Peyer's patch (tissue), 4 donors: ENCODE measurements around the gene MECP2. TPM values are rescaled to one million over a fixed set of nuclear protein-coding genes. Genes with fewer than 3 reads are reported as not detected.

Experiments
- DNase-seq, 3 donors: peaks; one replicate each; pipeline ENCODE4 v3.0.0-alpha.2; 2017 to 2019
- H3K27ac ChIP-seq, 4 donors: fragments of 200-600 bp; sonication (generic); one replicate each; pipeline ENCODE4 v1.5.1; 2016 to 2019
- H3K27me3 ChIP-seq, 2 donors: fragments of 200-600 bp; sonication (generic); one replicate each; pipeline ENCODE4 v1.5.1; 2019
- H3K36me3 ChIP-seq, 3 donors: fragments of 200-600 bp; sonication (generic); one replicate each; pipeline ENCODE4 v1.5.1; 2016 to 2019
- H3K4me1 ChIP-seq, 4 donors: fragments of 200-600 bp; sonication (generic); one replicate each; pipeline ENCODE4 v1.5.1; 2016 to 2019
- H3K4me3 ChIP-seq, 4 donors: fragments of 200-600 bp; sonication (generic); 1 replicate in 3 of 4; 2 replicates in 1 of 4; pipeline ENCODE4 v1.5.1; 2016 to 2019; ENCODE audit warnings: mild to moderate bottlenecking in 1 of 4
- H3K9me3 ChIP-seq, 4 donors: fragments of 200-600 bp; sonication (generic); one replicate each; pipeline ENCODE4 v1.5.1; 2016 to 2019; ENCODE audit warnings: mild to moderate bottlenecking in 1 of 4
- POLR2A ChIP-seq, 2 donors: fragments of 450-650 bp; IDR thresholded peaks; one replicate each; pipeline ENCODE4 v1.5.1; 2017; ENCODE audit warnings: antibody characterized with exemption in 2 of 2, mild to moderate bottlenecking in 2 of 2, moderate library complexity in 2 of 2
- total RNA-seq, 4 donors: library from RNA; depleted of rRNA; stranded (reverse); fragments of >200 nt; gene quantifications; one replicate each; pipeline ENCODE4 v1.1.0, GENCODE V29; 2016
- TF ChIP-seq, protein P1 (sequence below), 6 experiments: fragments of 450-650 bp in 4 of 6; fragments of 200-600 bp in 2 of 6; sonication (generic) in 1 of 6; IDR thresholded peaks; one replicate each; pipeline ENCODE4 v1.5.1; 2017 to 2019; ENCODE audit warnings: antibody characterized with exemption in 6 of 6, mild to moderate bottlenecking in 3 of 6, moderate library complexity in 1 of 6

MECP2 gene
- total RNA-seq, 4 donors from 2014 or later: 39.8 to 147 (median 55.4) TPM

DNA sequence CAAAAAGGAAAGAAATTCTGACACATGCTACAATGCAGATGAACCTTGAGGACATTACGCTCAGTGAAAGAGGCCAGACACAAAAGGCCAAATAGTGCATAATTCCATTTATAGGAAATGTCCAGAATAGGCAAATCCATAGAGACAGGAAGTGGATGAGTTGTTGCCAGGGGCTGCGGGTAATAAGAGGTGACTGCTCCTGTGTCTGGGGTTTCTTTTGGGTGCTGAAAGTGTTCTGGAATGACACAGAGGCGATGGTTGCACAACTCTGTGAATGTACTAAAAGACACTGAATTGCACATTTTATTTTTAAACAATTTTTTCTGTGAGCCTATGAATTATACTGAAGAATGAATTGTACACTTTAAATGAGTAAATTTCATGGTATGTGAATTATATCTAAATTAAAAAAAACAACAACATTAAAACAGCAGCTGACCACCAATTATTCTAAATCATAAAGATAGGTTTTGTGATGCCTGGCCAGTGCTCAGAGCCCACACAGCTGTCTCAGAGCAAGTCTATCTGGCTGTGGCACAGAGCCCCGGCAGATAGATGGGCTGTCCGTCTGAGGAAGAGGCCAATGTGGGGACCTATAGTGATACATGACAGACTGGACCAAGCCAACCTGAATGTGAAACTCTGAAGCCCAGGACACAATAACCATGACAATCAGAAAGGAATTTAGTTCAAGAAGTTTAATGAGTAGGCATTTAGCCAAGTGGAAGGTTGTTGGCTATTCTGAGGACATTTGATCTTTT, 54.3 kb downstream of the MECP2 start:
- no peak overlapping the region for H3K4me3 ChIP-seq
- no peaks in the 10 kb centered on the region for H3K9me3 ChIP-seq
- no peaks in the 10 kb centered on the region for H3K27me3 ChIP-seq
- H3K27ac ChIP-seq: peak overlapping the region in 1 of 4 donors; percentile 22
- no peak for DNase-seq
- H3K36me3 ChIP-seq: no peaks in the 10 kb centered on the region
- TF ChIP-seq, protein P1, sequence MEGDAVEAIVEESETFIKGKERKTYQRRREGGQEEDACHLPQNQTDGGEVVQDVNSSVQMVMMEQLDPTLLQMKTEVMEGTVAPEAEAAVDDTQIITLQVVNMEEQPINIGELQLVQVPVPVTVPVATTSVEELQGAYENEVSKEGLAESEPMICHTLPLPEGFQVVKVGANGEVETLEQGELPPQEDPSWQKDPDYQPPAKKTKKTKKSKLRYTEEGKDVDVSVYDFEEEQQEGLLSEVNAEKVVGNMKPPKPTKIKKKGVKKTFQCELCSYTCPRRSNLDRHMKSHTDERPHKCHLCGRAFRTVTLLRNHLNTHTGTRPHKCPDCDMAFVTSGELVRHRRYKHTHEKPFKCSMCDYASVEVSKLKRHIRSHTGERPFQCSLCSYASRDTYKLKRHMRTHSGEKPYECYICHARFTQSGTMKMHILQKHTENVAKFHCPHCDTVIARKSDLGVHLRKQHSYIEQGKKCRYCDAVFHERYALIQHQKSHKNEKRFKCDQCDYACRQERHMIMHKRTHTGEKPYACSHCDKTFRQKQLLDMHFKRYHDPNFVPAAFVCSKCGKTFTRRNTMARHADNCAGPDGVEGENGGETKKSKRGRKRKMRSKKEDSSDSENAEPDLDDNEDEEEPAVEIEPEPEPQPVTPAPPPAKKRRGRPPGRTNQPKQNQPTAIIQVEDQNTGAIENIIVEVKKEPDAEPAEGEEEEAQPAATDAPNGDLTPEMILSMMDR (IDR thresholded peaks at IDR 0.05): no peak
- no peak for TF ChIP-seq POLR2A (IDR thresholded peaks at IDR 0.05)
- no peaks in the 10 kb centered on the region for H3K4me1 ChIP-seq

DNA sequence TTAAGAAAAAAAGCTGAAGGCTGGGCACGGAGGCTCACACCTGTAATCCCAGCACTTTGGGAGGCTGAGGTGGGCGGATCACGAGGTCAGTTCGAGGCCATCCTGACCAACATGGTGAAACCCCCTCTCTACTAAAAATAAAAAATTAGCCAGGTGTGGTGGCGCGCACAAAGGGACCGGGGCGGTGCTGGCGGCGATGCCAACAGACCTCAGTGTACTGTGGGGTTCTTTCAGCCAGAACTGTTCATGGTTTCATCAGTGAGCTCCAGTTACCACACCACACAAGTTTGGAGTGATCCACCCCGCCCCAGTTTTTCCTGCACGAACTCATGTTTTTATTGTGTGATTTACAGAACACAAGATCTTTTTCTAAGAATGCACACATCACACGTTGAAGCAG, 56.7 kb downstream of the MECP2 start:
- no peak for TF ChIP-seq POLR2A (IDR thresholded peaks at IDR 0.05)
- TF ChIP-seq, protein P1 (IDR thresholded peaks at IDR 0.05): no peak
- Histone ChIP-seq H3K27me3 (no peaks in the 10 kb centered on the region), H3K36me3 (no peaks in the 10 kb centered on the region), H3K9me3 (no peaks in the 10 kb centered on the region), H3K27ac (peak overlapping the region in 1 of 4 donors; percentile 8), H3K4me1 (no peaks in the 10 kb centered on the region), H3K4me3 (no peak overlapping the region)
- DNase-seq: no peak

DNA sequence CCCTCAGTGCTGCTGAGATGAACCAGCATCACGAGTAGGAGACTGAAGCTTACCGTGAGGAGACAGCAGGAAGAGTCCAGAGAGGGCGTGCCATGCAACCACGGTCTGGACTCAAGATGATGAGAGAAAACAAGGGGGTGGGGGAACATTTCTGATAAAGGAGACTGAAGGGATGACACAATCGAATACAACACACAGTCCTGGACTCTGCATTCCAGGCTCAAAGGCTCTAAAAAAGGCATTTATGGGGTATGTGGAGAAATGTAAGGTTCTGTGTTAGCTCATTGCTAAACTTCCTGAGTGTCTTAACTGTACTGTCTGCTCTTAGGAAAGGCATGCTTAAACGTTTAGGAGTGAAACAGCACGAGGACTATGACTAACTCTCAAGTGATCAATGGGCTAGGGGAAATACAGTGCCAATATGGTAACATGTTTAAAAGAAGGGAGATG, 57.2 kb downstream of the MECP2 start:
- no peaks in the 10 kb centered on the region for H3K36me3 ChIP-seq
- H3K4me3 ChIP-seq: no peak overlapping the region
- H3K27ac ChIP-seq: peak overlapping the region in 1 of 4 donors; percentile 30
- no peak for DNase-seq
- TF ChIP-seq, protein P1 (IDR thresholded peaks at IDR 0.05): no peak
- no peak for TF ChIP-seq POLR2A (IDR thresholded peaks at IDR 0.05)
- no peaks in the 10 kb centered on the region for H3K9me3 ChIP-seq
- no peaks in the 10 kb centered on the region for H3K4me1 ChIP-seq
- no peaks in the 10 kb centered on the region for H3K27me3 ChIP-seq

DNA sequence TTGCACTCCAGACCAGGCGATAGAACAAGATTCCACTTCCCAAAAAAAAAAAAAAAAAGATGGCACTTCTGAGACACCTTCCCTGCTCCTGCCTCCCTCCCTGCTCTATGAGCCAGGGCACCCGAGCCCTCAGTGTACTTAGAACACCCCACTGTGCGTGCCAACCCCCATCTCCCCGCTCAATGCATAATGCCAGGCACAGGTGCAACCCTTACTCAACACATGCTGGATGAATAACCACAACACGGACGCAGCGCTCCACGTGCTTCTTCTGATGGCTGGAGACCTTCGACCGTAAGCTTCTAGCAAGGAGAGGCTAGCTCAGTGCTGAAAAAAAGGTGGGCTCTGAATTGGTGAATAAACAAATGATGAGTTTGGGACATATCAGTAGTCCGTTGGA, 57.9 kb downstream of the MECP2 start:
- H3K27me3 ChIP-seq: no peaks in the 10 kb centered on the region
- H3K4me1 ChIP-seq: no peaks in the 10 kb centered on the region
- no peaks in the 10 kb centered on the region for H3K36me3 ChIP-seq
- TF ChIP-seq, protein P1 (IDR thresholded peaks at IDR 0.05): no peak
- no peak for TF ChIP-seq POLR2A (IDR thresholded peaks at IDR 0.05)
- H3K4me3 ChIP-seq: no peak overlapping the region
- DNase-seq: no peak
- peak overlapping the region in 1 of 4 donors; percentile 30 for H3K27ac ChIP-seq
- H3K9me3 ChIP-seq: no peaks in the 10 kb centered on the region

- Histone ChIP-seq H3K9me3 (no peaks in the 10 kb centered on the region), H3K27ac (no peak overlapping the region), H3K27me3 (no peaks in the 10 kb centered on the region), H3K4me3 (no peak overlapping the region), H3K36me3 (no peaks in the 10 kb centered on the region), H3K4me1 (no peaks in the 10 kb centered on the region)
- DNase-seq: no peak
- TF ChIP-seq POLR2A (IDR thresholded peaks at IDR 0.05): no peak
- TF ChIP-seq, protein P1 (IDR thresholded peaks at IDR 0.05): no peak
Measured at GRCh38 chrX:154038656-154039055, 58.9 kb downstream of the MECP2 start.
